HG03521 (cell line): ENCODE data around the gene PTPN3.

ENCODE experiments used
- ATAC-seq: cut with Tn5 transposase; IDR thresholded peaks from one replicate; pipeline ENCODE4 v1.9.1; 2021; ENCODE audit warnings: mild to moderate bottlenecking, moderate library complexity; ENCODE audit not compliant: unreplicated experiment

The PTPN3 gene

GRCh38 chr9:109428854-109429253 is 69.3 kb downstream of the PTPN3 start:
- ATAC-seq, result no peak

DNA sequence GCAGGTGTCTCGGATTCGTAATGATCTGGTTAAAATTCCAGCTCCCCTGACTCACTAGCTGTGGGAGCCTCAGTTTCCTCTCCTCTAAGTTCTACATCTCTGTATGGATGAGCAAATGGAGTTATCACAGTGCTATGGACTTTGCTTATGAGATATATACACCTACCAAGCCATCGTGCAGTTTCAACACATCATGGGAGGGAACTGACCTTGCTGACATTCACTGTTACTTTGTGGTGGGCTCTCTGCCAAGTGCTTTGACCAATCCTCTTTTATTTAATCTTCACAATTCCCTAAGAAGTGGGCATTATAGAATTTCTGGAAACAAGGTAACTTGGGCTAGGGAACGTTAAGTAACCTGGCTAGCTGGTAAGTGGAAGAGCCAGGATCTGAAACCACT is 70.2 kb downstream of the PTPN3 start:
- no peak for ATAC-seq

- ATAC-seq, result no peak
Observed at GRCh38 chr9:109426626-109427402, 71.3 kb downstream of the PTPN3 start.

- ATAC-seq, result no peak
Observed at GRCh38 chr9:109424618-109425017, 73.5 kb downstream of the PTPN3 start.

DNA sequence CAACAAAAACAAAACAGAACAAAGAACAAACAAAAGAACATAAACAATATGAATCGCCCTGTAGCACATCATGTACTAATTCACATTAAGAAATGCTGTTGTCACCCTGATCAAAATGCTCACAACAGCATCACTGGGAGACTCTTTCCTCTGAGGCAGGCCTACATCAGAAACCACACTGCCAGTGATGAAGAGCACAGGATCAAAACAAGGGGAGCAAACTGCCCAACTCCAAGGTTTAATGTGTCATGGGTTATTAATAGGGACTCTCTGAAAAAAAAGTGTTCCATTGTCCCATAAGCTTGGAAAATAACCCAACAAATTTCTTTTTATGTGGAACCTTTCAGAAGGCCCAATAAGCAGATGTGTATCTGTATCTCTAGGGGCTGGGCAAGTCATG is 74.2 kb downstream of the PTPN3 start:
- ATAC-seq, result no peak

- peak; percentile 84 for ATAC-seq
Observed at GRCh38 chr9:109422641-109423040, 75.5 kb downstream of the PTPN3 start.

GRCh38 chr9:109421026-109421970 is 76.8 kb downstream of the PTPN3 start:
- no peak for ATAC-seq

DNA sequence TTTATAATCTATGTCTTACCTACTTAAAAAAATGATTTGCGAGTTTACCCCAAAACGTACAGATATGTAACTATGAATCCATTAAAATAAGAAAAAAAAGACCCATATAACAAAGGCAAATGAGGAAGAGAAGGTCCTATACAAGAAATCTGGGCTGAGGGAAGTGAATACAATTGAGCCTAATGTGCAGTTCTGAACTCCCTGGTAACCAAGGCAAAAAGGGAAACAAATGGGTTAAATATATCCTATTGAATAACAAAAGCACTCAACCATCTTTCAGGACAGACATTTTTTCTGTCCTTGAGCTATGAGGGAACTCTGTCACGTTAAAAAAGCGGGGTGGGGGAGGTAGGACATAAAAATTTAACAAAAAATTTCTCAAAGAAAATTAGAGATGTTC is 78.6 kb downstream of the PTPN3 start:
- ATAC-seq, result no peak

DNA sequence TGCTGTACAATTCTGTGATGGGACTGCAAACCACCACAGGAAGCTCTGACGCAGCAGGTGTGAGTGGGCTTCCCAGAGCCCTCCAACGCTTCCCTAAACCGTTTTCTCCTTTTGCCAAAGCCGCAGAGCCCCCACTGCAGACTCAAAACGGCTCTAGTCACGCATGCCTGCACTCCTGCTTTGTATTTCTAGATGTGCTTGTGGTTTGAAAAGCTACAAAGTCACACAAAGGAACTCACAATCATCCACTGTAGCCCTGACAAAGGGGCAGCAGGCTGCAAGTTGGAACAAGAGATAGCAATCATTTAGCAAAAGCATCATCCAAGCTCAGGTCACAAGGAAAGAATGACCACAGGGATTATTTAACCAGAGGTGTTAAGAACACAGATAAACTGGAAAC is 79.3 kb downstream of the PTPN3 start:
- ATAC-seq, result no peak

DNA sequence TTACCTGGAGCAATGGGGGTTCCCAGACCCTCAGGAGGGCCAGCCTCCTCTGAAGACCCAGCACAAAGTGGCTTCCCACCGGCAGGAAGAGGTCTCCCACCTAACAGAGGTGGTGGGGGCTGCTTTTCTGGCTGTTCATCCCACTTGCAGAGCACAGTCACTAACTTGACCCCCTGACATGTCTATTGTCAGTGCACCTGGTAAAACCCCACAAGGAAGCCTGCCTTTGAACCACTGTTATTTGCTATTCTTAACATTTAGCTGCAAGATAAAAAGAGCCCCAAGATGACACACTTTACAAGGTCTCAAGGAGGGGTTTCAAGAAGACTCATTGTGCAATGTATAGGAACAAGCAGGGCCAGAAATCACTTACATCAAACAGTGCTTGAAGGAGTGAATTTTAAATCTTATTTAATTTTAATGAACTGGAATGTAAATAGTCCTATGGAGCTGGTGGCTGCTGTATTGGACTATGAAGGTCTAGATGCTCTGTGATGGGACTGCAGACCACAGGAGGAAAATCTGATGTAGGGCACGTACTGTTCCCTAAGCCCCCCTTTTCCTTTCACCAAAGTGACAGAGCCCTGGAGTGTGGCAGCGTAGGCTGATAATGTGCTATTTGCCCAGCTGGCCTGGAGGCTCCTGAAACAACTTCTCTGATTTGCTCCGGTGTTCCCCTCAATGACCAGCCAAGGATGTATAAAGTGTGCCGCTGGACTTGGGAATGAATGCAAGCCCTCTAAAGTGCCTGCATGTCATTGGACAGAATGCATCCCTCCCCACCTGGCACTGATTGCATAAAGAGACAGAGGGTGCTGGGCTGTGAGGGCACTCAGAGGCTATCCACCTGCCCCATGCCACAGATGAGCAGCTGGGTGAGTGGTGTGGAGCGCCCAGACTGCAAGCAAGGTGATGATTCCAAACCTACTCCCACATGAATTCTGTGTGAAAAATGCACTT is 80.2 kb downstream of the PTPN3 start:
- no peak for ATAC-seq

DNA sequence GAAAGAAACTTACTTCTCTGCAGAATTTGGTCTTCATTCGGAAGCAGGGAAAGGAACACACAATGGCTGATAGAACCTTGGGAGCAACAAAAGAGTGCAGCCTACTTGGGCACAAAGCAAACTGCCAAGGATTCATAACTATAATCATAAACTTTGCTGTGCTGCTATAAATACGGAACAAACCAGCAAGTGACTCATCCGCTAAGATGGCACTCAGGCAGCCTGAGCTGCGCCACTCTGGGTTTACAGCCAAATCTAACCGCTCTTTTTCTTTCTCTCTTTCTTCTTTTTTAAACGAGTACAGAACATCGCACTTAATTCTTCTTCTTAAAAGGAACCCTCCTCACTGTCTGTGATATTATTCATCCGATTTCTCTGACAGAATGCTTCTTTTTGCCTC is 81.1 kb downstream of the PTPN3 start:
- no peak for ATAC-seq

- ATAC-seq, result peak; percentile 41
Observed at GRCh38 chr9:109416135-109416706, 81.9 kb downstream of the PTPN3 start.

- ATAC-seq, result no peak
Observed at GRCh38 chr9:109414125-109414785, 83.9 kb downstream of the PTPN3 start.

GRCh38 chr9:109411798-109412352 is 86.2 kb downstream of the PTPN3 start:
- ATAC-seq, result peak; percentile 38

GRCh38 chr9:109411069-109411761 is 86.9 kb downstream of the PTPN3 start:
- peak; percentile 80 for ATAC-seq

- no peak for ATAC-seq
Observed at GRCh38 chr9:109409773-109410397, 88.2 kb downstream of the PTPN3 start.

DNA sequence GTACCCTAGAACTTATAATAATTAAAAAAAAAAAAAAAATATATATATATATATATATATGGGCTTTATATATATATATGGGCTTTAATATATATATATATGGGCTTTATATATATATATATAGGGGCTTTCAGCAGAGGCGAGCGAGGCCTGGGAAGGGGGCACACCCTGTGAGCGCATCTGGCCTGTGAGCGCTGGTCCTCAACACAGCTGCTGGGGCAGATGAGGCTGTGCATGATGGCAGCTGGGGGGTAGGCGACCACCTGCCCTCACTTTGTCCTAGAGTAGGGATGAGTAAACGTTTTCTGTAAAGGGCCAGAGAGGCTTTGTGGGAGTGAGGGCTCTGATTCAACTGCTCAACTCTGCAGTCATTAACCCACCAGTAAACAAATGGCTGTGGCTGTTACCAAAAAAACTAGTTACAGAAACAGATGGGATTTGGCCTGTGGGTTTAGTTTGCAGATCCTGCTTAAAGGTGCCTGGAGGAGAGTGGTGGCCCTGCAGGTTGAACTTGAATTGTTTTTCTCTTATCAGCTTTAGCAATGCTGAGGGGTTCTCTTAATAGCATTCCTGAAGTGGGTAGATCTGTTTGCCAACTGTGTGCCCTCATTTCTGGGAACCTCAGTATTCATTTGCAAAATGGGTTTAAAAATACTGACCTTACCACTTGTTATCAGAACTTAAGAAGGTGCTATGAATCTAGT is 89.2 kb downstream of the PTPN3 start:
- no peak for ATAC-seq

GRCh38 chr9:109403766-109404320 is 94.3 kb downstream of the PTPN3 start:
- no peak for ATAC-seq
